ENCODE results near the gene SND1.

The SND1 gene

DNA sequence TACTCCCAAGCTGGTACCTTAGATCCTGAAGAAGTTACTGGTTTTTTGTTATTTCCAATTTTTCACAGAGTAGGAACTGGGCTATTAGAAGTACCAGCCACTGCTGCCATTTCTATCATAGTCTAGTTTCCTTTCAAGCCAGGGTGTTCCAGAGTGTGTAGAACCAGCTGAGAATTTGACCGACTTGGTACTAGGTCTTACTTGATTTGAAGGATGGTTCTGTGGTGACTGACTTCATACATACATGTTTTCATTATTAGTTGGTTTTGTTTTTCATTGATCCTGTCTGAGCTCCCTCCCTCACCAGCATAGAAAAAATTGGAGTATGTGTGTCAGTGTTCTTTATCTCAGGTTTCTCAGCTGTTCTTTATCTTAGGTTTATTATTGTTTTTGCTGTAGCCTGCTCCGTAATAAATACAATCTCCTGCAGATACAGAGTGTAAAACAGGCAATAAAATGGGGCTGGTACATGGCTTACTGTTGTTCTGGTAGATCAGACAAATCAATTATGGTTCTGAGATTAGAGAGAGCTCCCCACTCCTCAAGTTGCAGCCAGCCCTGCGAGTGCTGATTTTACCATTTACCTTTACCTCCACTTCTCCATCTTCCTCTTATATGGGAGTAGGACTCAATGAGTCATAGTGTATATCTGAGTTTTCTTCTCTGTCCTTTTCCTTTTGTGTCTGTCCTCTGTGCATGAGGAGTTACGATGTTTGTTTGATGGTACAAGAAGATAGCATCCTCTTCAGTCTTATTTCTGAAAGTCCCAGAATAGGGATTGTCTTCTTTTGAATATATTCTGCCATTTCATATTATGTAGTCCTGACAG is 256.6 kb downstream of the SND1 start:
- no peak for DNase-seq (ENCODE audit: low read depth)

DNA sequence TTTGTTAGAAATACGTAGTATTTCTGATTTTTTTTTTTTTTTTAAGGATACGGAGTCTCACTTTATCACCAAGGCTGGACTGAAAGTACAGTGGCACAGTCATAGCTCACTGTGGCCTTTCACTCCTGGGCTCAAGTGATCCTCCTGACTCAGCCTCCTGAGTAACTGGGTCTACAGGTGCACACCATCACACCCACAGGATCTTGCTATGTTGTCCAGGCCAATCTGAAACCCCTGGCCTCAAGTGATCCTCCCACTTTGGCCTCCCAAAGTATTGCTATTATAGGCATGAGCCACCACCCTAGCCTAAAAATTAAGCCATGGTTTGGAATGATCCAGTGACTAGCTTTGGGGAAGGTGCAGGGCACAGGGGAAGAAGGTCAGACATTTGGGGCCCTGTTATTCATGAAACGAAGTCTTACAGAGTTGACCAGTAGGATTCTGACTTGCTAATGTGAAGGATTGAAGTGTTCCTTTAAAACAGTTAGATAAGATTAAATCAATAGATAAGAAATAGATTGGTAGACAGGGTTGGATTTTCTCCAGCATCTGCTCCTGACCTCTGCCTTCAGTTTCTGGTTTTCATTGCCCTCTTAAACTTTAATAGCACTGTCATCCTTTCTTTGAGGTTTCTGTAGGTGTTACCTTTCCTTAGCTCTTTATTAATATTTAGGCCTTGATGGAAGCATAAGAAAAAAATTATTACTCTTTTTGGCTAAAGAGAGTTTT is 257.6 kb downstream of the SND1 start:
- DNase-seq (ENCODE audit: low read depth) = no peak

DNA sequence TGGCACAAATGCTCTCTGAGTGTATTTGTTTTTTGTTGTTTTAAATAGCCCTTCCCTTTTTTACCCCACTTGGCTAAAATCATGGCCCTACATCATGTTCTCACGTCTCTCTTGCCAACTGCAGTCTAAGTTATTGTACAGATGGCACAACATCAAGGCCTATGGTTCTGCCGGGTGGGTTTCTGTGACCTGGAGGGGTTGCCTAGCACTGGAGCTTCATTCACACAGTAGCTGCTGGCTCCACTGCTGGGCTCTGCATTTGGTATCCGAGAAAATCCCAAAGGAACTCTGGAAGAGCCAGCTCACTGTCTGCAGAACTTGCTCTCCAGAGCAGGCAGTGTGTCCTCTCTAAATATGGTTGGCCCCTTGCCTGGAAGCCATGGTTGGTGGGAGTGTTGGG is 258.7 kb downstream of the SND1 start:
- DNase-seq (ENCODE audit: low read depth) = no peak

DNA sequence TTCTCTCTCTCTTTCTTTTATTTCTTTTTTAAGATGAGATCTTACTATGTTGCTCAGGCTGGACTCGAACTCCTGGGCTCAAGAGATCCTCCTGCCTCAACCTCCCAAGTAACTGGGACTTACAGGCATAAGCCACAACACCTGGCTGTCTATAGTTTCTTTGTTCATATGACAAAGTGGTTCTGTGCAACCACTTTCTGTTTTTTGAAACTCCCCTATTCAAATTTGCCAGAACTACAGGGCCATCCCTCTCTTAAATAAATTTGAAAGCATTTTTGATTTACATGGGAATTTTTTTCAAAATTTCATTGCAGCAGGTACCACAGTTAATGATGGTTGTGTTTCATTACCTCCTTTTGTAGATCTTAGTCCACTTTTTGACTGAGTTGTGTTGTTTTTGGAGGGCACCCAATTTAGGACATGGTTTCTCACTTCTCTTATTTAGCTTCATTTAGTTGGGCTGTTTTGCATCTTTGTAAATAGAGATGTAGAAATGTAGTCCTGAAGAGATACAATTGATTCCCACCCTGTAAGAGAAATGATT is 260.0 kb downstream of the SND1 start:
- DNase-seq (ENCODE audit: low read depth) = no peak

DNA sequence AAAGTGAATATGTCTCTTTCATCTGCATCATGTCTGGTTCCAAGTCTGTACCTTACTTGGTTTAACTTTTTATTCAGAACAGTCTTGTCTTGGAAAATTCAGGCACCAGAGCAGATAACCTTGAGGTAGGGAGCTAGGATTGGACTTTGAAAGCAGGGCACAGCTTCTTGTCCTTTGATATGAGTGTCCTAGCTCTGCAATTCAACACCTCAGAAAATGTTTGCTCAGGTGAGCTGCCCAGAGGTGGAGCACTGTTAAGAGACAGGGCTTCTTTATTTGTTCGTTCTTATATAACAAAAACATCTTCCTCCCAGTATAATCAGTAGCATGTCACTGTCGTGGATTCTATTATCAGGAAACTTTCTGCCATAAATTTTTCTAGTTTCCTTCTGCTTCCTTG is 260.9 kb downstream of the SND1 start:
- DNase-seq (ENCODE audit: low read depth) = no peak

GRCh38 chr7:127913686-127914085 is 261.7 kb downstream of the SND1 start:
- DNase-seq (ENCODE audit: low read depth) = no peak

- DNase-seq (ENCODE audit: low read depth) = no peak
Measured at GRCh38 chr7:127914693-127915092, 262.7 kb downstream of the SND1 start.

- no peak for DNase-seq (ENCODE audit: low read depth)
Measured at GRCh38 chr7:127916735-127917134, 264.7 kb downstream of the SND1 start.

DNA sequence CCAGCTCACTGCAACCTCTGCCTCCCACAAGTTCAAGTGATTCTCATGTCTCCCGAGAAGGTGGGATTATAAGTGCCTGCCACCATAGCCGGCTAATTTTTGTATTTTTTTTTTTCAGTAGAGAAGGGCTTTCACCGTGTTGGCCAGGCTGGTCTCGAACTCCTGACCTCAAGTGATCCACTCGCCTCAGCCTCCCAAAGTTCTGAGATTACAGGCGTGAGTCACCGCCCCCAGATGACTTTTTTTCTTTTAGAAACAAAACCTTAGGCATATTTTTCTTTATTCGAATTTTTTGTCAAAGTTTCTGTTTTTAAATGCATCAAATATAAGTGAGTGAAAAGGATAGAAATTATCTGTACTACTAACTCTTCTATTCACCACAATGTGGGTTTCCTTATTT is 266.1 kb downstream of the SND1 start:
- no peak for DNase-seq (ENCODE audit: low read depth)

DNA sequence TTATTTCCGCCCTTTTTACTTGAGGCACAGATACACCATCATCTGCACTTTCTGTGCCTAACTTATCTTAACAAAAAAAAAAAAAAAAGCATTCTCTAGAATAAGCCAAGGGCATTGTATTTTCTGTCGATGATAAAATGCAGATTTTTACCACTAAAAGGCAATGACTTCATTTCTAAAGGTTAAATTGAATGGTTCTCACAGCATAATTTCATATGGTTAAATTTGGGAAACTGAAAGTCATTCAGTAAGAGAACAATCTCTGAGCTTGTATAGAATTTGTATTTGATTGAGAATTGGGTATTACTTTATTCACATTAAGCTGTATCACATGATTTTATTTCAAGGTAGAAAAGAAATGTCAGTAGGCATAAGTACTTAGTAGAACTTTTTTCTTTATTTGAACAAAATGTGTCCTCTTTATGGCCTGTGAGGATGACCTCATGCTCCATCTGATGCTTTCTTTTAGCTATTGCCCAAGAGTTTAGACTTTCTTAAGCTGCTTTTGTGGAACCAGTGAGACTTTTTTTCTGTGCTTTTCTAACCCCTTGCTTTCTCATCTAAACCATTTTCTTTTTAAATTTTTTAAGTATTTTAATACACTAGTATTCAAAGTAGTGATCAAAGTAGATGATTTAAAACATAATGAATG is 268.9 kb downstream of the SND1 start:
- DNase-seq (ENCODE audit: low read depth) = no peak

DNA sequence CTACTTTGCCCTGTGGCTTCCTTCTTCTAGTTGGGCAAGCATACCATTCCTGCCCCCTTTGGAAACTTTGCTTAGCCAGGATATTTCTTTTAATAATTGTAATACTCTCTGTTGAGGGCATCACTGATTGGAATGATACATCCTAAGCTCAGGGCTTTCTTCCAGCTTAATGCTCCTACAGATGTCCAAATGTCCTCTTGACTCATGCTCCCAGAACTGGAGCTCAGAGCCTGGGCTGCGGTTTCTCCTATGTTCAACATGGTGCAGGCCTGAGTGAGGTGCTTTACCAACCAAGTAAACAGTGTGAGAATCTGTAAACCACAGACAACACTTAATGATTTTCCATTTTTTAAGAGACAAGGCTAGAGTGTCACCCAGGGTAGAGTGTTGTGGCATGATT is 270.7 kb downstream of the SND1 start:
- DNase-seq (ENCODE audit: low read depth) = no peak

- DNase-seq (ENCODE audit: low read depth) = no peak
Measured at GRCh38 chr7:127924874-127925273, 272.9 kb downstream of the SND1 start.

- no peak for DNase-seq (ENCODE audit: low read depth)
Measured at GRCh38 chr7:127927348-127927696, 275.3 kb downstream of the SND1 start.

DNA sequence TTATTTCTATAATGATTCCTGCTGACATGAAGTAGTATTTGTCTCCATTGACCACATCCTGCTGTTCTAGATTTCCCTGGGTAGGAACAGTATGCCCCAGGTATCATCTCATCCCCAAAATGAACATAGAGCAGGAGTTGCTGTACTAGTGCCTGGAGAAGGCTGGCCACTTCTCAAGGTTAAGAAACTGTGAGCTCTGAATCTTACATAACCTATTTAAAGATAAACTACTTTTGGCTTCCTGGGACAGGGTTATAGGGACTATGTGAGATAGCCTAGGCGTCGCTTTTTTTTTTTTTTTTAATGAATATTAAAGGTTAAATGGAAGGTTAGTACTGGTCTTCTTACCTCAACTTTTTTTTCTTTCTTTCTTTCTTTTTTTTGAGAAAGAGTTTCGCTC is 276.2 kb downstream of the SND1 start:
- no peak for DNase-seq (ENCODE audit: low read depth)

DNA sequence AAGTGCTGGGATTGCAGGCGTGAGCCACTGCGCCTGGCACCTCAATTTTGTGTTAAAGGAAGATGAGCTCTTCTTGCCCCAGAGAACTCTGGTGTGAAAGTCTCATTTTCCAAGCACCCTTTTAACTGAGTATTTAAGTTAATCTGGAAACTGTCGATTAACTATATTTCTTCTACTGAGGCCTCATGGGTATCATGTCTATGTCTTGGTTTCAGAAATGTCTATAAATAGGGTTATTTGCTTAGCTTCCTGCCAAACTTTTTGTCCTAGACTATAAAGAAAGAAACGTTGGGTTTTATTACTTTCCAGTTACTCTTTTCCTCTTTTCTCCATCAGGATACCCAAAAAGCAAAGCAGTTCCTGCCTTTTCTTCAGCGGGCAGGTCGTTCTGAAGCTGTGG is 276.9 kb downstream of the SND1 start:
- no peak for DNase-seq (ENCODE audit: low read depth)

DNA sequence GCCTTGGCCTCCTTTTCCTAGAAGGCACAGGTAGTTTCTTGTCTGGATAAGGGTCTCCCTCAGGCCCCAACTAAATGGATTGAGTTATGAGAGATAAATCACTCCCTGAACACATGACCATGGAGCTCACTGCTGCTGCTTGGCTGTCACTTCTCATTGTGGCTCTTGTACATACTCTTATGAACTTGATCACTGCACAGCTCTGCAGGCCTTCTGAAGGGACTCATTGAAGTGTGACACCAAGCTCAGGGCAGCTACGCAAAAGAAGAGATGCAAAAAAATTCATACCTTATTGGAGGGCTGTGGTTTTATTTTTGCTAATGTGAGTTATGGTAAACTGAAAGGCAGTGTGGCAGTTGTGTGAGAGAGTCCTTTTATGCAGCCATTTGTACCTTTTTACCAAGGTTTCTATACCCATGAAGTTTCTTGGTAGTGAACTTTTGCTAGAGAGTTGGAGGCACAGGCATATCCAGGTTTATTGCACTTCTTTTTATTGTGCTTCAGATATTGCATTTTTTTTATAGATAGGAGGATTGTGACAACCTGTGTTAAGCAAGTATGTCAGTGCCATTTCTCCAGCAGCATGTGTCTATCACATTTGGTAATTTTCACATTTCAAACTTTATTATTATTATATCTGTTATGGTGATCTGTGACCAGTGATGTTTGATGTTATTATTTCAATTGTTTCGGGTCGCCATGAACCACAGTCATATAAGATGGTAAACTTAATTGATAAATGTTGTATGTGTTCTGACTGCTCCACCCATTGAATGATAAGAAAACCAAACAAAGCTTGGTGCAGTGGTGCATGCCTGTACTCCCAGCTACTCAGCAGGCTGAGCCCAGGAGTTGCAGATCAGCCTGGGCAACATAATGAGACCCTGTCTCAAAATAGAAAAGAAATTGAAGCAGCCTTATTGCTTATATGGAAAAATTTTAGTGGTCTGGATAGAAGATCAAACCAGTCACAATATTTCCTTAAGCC is 278.6 kb downstream of the SND1 start:
- DNase-seq (ENCODE audit: low read depth) = no peak

DNA sequence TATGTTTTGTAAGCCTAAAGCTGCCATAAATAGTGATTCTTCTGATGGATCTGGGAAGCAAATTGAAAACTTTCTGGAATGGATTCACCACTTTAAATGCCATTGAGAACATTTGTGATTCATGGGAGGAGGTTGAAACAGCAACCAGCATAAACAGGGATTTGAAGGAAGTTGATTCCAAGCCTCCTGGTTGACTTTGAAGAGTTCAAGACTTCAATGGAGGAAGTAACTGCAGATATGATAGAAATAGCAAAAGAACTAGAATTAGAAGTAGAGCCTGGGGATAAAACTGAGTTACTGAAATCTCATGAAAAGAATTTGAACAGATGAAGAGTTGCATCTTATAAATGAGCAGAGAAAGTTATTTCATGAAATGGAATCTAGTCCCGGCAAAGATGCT is 280.1 kb downstream of the SND1 start:
- DNase-seq (ENCODE audit: low read depth) = no peak

DNA sequence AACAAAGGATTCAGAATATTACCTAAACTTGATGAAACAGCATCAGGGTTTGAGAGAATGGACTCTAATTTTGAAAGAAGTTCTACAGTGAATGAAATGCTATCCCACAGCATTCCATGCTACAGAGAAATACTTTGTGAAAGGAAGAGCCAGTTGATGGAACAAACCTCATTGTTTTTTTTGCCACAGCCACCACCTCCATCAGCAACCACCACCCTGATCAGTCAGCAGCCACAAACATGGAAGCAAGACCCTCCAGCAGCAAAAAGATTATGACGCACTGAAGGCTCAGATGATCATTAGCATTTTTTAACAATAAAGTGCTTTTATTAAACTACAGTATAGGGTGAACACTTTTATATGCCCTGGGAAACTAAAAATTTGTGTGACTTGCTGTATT is 280.5 kb downstream of the SND1 start:
- DNase-seq (ENCODE audit: low read depth) = no peak

- no peak for DNase-seq (ENCODE audit: low read depth)
Measured at GRCh38 chr7:127933146-127933545, 281.2 kb downstream of the SND1 start.

- no peak for DNase-seq (ENCODE audit: low read depth)
Measured at GRCh38 chr7:127934711-127935110, 282.7 kb downstream of the SND1 start.

DNA sequence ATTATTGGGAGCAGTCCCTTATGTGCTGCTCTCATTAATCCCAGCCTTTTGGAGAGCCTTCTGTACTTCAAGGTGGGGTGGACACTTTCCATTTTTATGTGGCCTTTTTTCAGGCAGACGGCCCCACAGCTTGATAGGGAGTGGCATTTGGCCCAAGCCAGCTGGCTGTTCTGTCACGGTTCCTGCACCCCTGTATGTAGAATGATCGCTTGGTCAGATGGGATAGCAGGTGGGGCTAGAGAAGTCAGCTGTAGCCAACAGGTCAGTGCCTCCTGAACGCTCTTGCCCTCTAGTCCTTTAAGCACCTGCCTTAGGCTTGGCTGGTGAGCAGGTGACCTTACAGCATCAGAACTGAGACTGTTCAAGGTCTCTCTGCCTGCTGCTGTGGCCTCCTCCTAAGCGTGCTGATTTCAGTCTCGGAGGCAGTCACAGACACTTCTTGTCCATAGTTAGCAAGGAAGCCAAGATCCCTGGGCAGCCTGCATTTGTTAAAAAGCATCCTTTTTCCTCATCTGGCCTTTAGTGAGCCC is 283.9 kb downstream of the SND1 start:
- no peak for DNase-seq (ENCODE audit: low read depth)
